Germinal center (tissue), 1 donor: ENCODE data around the gene CDKN2D.

Source experiments
- DNase-seq: peaks from one replicate; pipeline ENCODE4 v3.0.0; 2012; ENCODE audit warnings: mixed read lengths, low spot score

The CDKN2D gene

GRCh38 chr19:10568826-10569651, at the start of gene CDKN2D:
Gene CDKN2D (minus strand): TSS chr19:10568979. CDS start chr19:10568653, 326 bp downstream.
- peak; percentile 94 for DNase-seq

- no peak for DNase-seq
Observed at GRCh38 chr19:10617409-10618121, 48.8 kb upstream of the CDKN2D start.

GRCh38 chr19:10615429-10616023, 46.7 kb upstream of the CDKN2D start:
- DNase-seq, result no peak

- no peak for DNase-seq
Observed at GRCh38 chr19:10612499-10613119, 43.8 kb upstream of the CDKN2D start.

- no peak for DNase-seq
Observed at GRCh38 chr19:10611907-10612306, 43.1 kb upstream of the CDKN2D start.

GRCh38 chr19:10604460-10604980, 35.7 kb upstream of the CDKN2D start:
- DNase-seq, result peak; percentile 79

GRCh38 chr19:10603873-10604459, 35.2 kb upstream of the CDKN2D start:
- peak; percentile 75 for DNase-seq

GRCh38 chr19:10603084-10603872, 34.5 kb upstream of the CDKN2D start:
- peak; percentile 90 for DNase-seq

GRCh38 chr19:10602330-10603083, 33.7 kb upstream of the CDKN2D start:
- peak; percentile 97 for DNase-seq

- DNase-seq, result no peak
Observed at GRCh38 chr19:10601999-10602329, 33.2 kb upstream of the CDKN2D start.

- no peak for DNase-seq
Observed at GRCh38 chr19:10600149-10600548, 31.4 kb upstream of the CDKN2D start.

- DNase-seq, result peak; percentile 54
Observed at GRCh38 chr19:10593820-10594637, 25.2 kb upstream of the CDKN2D start.

- DNase-seq, result no peak
Observed at GRCh38 chr19:10593148-10593547, 24.4 kb upstream of the CDKN2D start.

GRCh38 chr19:10587839-10588150, 19.0 kb upstream of the CDKN2D start:
- no peak for DNase-seq

GRCh38 chr19:10587022-10587838, 18.5 kb upstream of the CDKN2D start, which contains the start of gene AP1M2:
Gene AP1M2 (minus strand): TSS chr19:10587312. CDS start chr19:10587231, 81 bp downstream.
- no peak for DNase-seq

GRCh38 chr19:10586396-10586795, 17.6 kb upstream of the CDKN2D start:
- no peak for DNase-seq

- DNase-seq, result no peak
Observed at GRCh38 chr19:10583036-10583776, 14.4 kb upstream of the CDKN2D start.

- no peak for DNase-seq
Observed at GRCh38 chr19:10582091-10582490, 13.3 kb upstream of the CDKN2D start.
